ENCODE data around the gene RNF223.
"Not testable (repeated sequence)": the region's sequence is repeated elsewhere in the genome, so short reads cannot be mapped to it uniquely, and the experiment has no call there.

RNF223 gene

GRCh38 chr1:1058088-1058905 lies 15.8 kb downstream of the RNF223 start:
- no peak for DNase-seq

GRCh38 chr1:1057769-1058087 lies 16.4 kb downstream of the RNF223 start:
- DNase-seq, result not testable (repeated sequence)

GRCh38 chr1:1055841-1056736 lies 18.0 kb downstream of the RNF223 start:
- no peak for DNase-seq

GRCh38 chr1:1054971-1055370 lies 19.1 kb downstream of the RNF223 start:
- DNase-seq, result no peak

GRCh38 chr1:1054099-1054700 lies 19.9 kb downstream of the RNF223 start:
- DNase-seq, result no peak

- DNase-seq, result no peak
These were observed 20.4 kb downstream of the RNF223 start for GRCh38 chr1:1053682-1054081.

GRCh38 chr1:1053022-1053421 lies 21.1 kb downstream of the RNF223 start:
- DNase-seq, result no peak

- DNase-seq, result no peak
These were observed 21.9 kb downstream of the RNF223 start for GRCh38 chr1:1052003-1052840.

- no peak for DNase-seq
These were observed 22.8 kb downstream of the RNF223 start for GRCh38 chr1:1051127-1051810.

- no peak for DNase-seq
These were observed 23.5 kb downstream of the RNF223 start for GRCh38 chr1:1050577-1051052.

- DNase-seq, result no peak
These were observed 24.6 kb downstream of the RNF223 start for GRCh38 chr1:1049318-1050165.

GRCh38 chr1:1048765-1049164 lies 25.3 kb downstream of the RNF223 start:
- no peak for DNase-seq

GRCh38 chr1:1047963-1048362 lies 26.1 kb downstream of the RNF223 start:
- DNase-seq, result no peak

GRCh38 chr1:1047407-1047806 lies 26.7 kb downstream of the RNF223 start:
- DNase-seq, result no peak

- no peak for DNase-seq
These were observed 27.3 kb downstream of the RNF223 start for GRCh38 chr1:1046767-1047166.

GRCh38 chr1:1046243-1046642 lies 27.9 kb downstream of the RNF223 start:
- no peak for DNase-seq

- DNase-seq, result no peak
These were observed 29.0 kb downstream of the RNF223 start for GRCh38 chr1:1045129-1045528.

- no peak for DNase-seq
These were observed 29.5 kb downstream of the RNF223 start for GRCh38 chr1:1044455-1045078.

GRCh38 chr1:1043921-1044320 lies 30.2 kb downstream of the RNF223 start:
- no peak for DNase-seq

GRCh38 chr1:1043411-1043810 lies 30.7 kb downstream of the RNF223 start:
- no peak for DNase-seq

GRCh38 chr1:1042835-1043234 lies 31.3 kb downstream of the RNF223 start:
- DNase-seq, result no peak

Measured in activated CD4-positive, CD25-positive, alpha-beta regulatory T cell treated with anti-CD3 and anti-CD28 coated beads, Interleukin-2, amount 50 U/mL, for 72 hours (primary cell).